MM.1S (cell line): ENCODE measurements around the gene WDR74.
"Not testable (repeated sequence)": the region's sequence is repeated elsewhere in the genome, so short reads cannot be mapped to it uniquely, and the experiment has no call there.

Source experiments
- DNase-seq: peaks from one replicate; pipeline ENCODE4 v3.0.0-alpha.2; 2015
- H2AFZ ChIP-seq: fragments of 300-600 bp; sonication (generic); 2 replicates; pipeline ENCODE4 v1.6.0; 2016; ENCODE audit warnings: antibody characterized with exemption, low read length
- H3F3A ChIP-seq: fragments of 300-600 bp; sonication (generic); 2 replicates; pipeline ENCODE4 v1.6.1; 2016; ENCODE audit warnings: mild to moderate bottlenecking, antibody characterized with exemption, low read length, moderate library complexity, mixed read lengths; ENCODE audit not compliant: insufficient read depth
- H3K27ac ChIP-seq: fragments of 300-600 bp; sonication (generic); 2 replicates; pipeline ENCODE4 v1.5.1; 2016; ENCODE audit warnings: mild to moderate bottlenecking, low read length
- H3K27me3 ChIP-seq: fragments of 300-600 bp; sonication (generic); replicated peaks from 2 replicates; pipeline ENCODE4 v1.6.0; 2016; ENCODE audit warnings: low read length; ENCODE audit not compliant: insufficient read depth
- H3K36me3 ChIP-seq: fragments of 300-600 bp; sonication (generic); replicated peaks from 2 replicates; pipeline ENCODE4 v1.6.1; 2016; ENCODE audit warnings: mild to moderate bottlenecking, low read length, mixed read lengths; ENCODE audit not compliant: insufficient read depth
- H3K4me1 ChIP-seq: fragments of 300-600 bp; sonication (generic); 2 replicates; pipeline ENCODE4 v1.6.1; 2016; ENCODE audit warnings: low read length, mixed read lengths
- H3K4me2 ChIP-seq: fragments of 300-600 bp; sonication (generic); 2 replicates; pipeline ENCODE4 v1.6.0; 2016; ENCODE audit warnings: low read depth, low read length
- H3K4me3 ChIP-seq: fragments of 300-600 bp; sonication (generic); 2 replicates; pipeline ENCODE4 v1.5.1; 2016; ENCODE audit warnings: low read length, mixed read lengths
- H3K79me2 ChIP-seq: fragments of 300-600 bp; sonication (generic); 2 replicates; pipeline ENCODE4 v1.6.1; 2016; ENCODE audit warnings: mixed run types, low read length, mixed read lengths
- H3K9ac ChIP-seq: fragments of 300-600 bp; sonication (generic); 2 replicates; pipeline ENCODE4 v1.6.1; 2016; ENCODE audit warnings: low read length, mixed read lengths
- H3K9me2 ChIP-seq: fragments of 300-600 bp; sonication (generic); replicated peaks from 2 replicates; pipeline ENCODE4 v1.6.1; 2016; ENCODE audit warnings: mild to moderate bottlenecking, low read length, mixed read lengths; ENCODE audit not compliant: insufficient read depth
- H3K9me3 ChIP-seq: fragments of 300-600 bp; sonication (generic); replicated peaks from 2 replicates; pipeline ENCODE4 v1.6.1; 2016; ENCODE audit warnings: mild to moderate bottlenecking, low read length, mixed read lengths; ENCODE audit not compliant: insufficient read depth
- H4K20me1 ChIP-seq: fragments of 300-600 bp; sonication (generic); 2 replicates; pipeline ENCODE4 v1.6.1; 2016; ENCODE audit warnings: mild to moderate bottlenecking, low read length, moderate library complexity, mixed read lengths; ENCODE audit not compliant: insufficient read depth
- EZH2 ChIP-seq: fragments of 300-600 bp; sonication (generic); optimal IDR thresholded peaks from 2 replicates; pipeline ENCODE3; 2017; ENCODE audit warnings: low read depth, mild to moderate bottlenecking, antibody characterized with exemption, low read length, mixed read lengths
- EZH2phosphoT487 ChIP-seq: fragments of 300-600 bp; sonication (generic); IDR thresholded peaks from 2 replicates; pipeline ENCODE4 v1.6.1; 2018; ENCODE audit warnings: antibody characterized with exemption, low read length
- TF ChIP-seq, protein P1 (sequence below): fragments of 300-600 bp; sonication (generic); IDR thresholded peaks from 2 replicates; pipeline ENCODE4 v1.5.1; 2016; ENCODE audit warnings: antibody characterized with exemption, low read length, mixed read lengths

WDR74 gene

DNA sequence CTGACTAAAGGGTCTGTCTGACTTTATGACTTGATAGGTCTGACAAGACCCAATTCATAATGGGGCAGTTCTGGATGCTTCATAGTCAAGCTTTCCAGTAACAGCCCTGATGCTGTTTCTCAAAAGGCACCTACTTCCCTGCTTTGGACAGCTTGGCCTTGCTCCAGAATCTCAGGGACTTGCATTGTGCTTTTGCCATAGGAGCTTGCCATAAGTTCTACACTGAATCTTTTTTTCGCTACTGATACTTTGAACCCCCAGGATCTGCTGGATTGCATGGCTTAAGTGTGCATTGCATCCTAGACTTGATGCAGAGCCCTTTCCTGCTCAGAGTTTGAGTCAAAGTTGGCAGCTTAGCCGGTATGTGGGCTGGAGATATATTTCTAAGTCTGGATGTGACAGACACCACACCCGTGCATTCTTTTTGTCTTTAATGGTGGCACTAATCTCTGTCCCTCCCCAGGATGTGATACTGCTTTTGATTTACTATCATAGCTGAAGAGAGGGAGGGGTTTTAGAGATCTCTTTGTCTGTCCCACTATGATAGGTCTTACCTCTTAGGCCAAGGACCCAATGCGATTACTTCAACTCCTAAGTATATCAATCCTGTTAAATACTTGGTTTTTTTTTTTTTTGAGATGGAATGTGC lies 24.4 kb upstream of the WDR74 start:
- H3K27ac ChIP-seq, result no peak overlapping the region
- no peaks in the 10 kb centered on the region for H3K27me3 ChIP-seq
- no peaks in the 10 kb centered on the region for H3K9me3 ChIP-seq
- no peaks in the 10 kb centered on the region for H3K36me3 ChIP-seq
- H3K9me2 ChIP-seq, result no peaks in the 10 kb centered on the region
- peaks cover 4% of the 10 kb centered on the region; the same call in 1 of the 2 replicates for H3F3A ChIP-seq
- peaks cover 3% of the 10 kb centered on the region; the same call in 1 of the 2 replicates for H3K4me1 ChIP-seq
- no peak overlapping the region for H3K9ac ChIP-seq
- TF ChIP-seq EZH2, result no peak
- TF ChIP-seq EZH2phosphoT487, result no peak
- TF ChIP-seq, protein P1, sequence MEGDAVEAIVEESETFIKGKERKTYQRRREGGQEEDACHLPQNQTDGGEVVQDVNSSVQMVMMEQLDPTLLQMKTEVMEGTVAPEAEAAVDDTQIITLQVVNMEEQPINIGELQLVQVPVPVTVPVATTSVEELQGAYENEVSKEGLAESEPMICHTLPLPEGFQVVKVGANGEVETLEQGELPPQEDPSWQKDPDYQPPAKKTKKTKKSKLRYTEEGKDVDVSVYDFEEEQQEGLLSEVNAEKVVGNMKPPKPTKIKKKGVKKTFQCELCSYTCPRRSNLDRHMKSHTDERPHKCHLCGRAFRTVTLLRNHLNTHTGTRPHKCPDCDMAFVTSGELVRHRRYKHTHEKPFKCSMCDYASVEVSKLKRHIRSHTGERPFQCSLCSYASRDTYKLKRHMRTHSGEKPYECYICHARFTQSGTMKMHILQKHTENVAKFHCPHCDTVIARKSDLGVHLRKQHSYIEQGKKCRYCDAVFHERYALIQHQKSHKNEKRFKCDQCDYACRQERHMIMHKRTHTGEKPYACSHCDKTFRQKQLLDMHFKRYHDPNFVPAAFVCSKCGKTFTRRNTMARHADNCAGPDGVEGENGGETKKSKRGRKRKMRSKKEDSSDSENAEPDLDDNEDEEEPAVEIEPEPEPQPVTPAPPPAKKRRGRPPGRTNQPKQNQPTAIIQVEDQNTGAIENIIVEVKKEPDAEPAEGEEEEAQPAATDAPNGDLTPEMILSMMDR, result no peak
- no peak for DNase-seq
- no peak overlapping the region for H3K4me2 ChIP-seq
- H3K79me2 ChIP-seq, result peaks cover 53% of the 10 kb centered on the region
- no peaks in the 10 kb centered on the region for H4K20me1 ChIP-seq
- H2AFZ ChIP-seq, result no peak overlapping the region
- no peak overlapping the region for H3K4me3 ChIP-seq

DNA sequence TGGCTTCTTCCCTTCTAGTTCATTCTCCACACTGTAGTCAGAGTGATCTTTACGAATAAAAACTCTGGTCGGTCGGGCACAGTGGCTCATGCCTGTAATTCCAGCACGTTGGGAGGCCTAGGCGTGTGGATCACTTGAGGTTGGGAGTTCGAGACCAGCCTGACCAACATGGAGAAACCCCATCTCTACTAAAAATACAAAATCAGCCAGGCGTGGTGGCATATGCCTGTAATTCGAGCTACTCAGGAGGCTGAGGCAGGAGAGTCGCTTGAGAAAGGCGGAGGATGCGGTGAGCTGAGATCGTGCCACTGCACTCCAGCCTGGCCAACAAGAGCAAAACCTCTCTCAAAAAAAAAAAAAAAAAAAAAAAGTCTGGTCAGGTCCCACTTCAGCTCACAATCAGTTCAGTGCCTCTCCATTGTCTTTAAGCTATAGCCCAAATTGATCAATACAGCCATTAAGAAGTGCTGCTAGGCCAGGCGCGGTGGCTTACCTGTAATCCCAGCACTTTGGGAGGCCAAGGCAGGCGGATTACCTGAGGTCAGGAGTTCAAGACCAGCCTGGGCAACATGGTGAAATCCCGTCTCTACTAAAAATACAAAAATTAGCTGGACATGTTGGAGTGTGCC lies 22.3 kb upstream of the WDR74 start:
- not testable (repeated sequence) for H3K4me3 ChIP-seq, H3K36me3 ChIP-seq, H3K9me3 ChIP-seq, H3K9me2 ChIP-seq, H3K4me1 ChIP-seq, H3K9ac ChIP-seq, H3F3A ChIP-seq, H2AFZ ChIP-seq, H4K20me1 ChIP-seq, H3K27me3 ChIP-seq, H3K4me2 ChIP-seq, H3K27ac ChIP-seq, DNase-seq
- H3K79me2 ChIP-seq, result peaks cover 60% of the 10 kb centered on the region

DNA sequence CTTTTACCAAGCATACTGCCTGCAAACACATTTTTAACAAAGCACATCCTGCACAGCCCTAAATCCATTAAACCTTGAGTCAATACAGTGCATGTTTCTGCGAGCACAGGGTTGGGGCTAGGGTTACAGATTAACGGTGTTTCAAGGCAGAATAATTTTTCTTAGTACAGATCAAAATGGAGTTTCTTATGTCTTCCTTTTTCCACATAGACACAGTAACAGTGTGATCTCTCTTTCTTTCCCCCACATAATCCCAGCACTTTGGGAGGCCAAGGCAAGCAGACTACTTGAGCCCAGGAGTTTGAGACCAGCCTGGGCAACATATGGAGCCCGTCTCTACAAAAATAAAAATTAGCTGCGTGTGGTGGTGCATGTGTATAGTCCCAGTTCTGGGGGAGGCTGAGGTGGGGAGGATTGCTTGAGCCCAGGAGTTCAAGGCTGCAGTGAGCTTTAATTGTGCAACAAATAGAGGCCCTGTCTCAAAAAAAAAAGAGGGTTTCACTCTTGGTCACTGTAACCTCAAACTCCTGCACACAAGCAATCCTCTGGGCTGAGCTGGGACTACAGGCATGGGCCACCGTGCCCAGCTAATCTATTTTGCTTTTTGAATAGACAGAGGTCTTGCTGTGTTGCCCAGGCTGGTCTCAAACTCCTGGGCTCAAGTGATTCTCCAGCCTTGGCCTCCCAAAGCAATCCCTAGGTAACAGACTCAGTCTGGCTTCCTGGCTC lies 21.6 kb upstream of the WDR74 start:
- H3K4me3 ChIP-seq, result no peak overlapping the region
- TF ChIP-seq, protein P1, result no peak
- TF ChIP-seq EZH2phosphoT487 (no peak), EZH2 (no peak)
- no peak overlapping the region for H3K9ac ChIP-seq
- no peaks in the 10 kb centered on the region for H3K36me3 ChIP-seq
- DNase-seq, result no peak
- H4K20me1 ChIP-seq, result no peaks in the 10 kb centered on the region
- no peaks in the 10 kb centered on the region for H3K27me3 ChIP-seq
- no peak overlapping the region for H3K27ac ChIP-seq
- H3K4me1 ChIP-seq, result peaks cover 8% of the 10 kb centered on the region
- no peaks in the 10 kb centered on the region for H3K9me2 ChIP-seq
- H3K79me2 ChIP-seq, result peaks cover 61% of the 10 kb centered on the region
- H2AFZ ChIP-seq, result no peak overlapping the region
- H3K9me3 ChIP-seq, result no peaks in the 10 kb centered on the region
- H3F3A ChIP-seq, result peaks cover 4% of the 10 kb centered on the region
- no peak overlapping the region for H3K4me2 ChIP-seq

DNA sequence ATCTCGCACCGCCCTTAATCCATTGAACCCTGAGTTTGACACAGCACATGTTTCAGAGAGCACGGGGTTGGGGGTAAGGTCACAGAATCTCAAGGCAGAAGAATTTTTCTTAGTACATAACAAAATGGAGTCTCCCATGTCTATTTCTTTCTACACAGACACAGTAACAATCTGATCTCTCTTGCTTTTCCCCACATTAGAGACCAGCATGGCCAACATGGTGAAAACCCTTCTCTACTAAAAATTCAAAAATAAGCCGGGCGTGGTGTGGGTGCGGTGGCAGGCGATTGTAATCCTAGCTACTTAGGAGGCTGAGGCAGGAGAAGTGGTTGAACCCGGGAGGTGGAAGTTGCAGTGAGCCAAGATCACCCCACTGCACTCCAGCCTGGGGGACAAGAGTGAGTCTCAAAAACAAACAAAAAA lies 19.9 kb upstream of the WDR74 start:
- H3K4me2 ChIP-seq, H4K20me1 ChIP-seq, H3K9me2 ChIP-seq, H3K4me3 ChIP-seq, H2AFZ ChIP-seq, H3K27ac ChIP-seq, H3K9me3 ChIP-seq, H3K9ac ChIP-seq, H3K36me3 ChIP-seq, DNase-seq, H3K27me3 ChIP-seq, H3K4me1 ChIP-seq: not testable (repeated sequence)
- Histone ChIP-seq H3F3A (peaks cover 18% of the 10 kb centered on the region), H3K79me2 (peaks cover 62% of the 10 kb centered on the region)
